Activated CD8-positive, alpha-beta memory T cell treated with anti-CD3 and anti-CD28 coated beads, Interleukin-2, amount 50 U/mL, for 1 hour (primary cell): Measurements from ENCODE around the gene YY1.
A peak's percentile ranks its signal among the peaks of the same experiment; 100 is the strongest.
"Not testable (repeated sequence)": the region's sequence is repeated elsewhere in the genome, so short reads cannot be mapped to it uniquely, and the experiment has no call there.

Experiments used
- DNase-seq: peaks from one replicate; pipeline ENCODE4 v3.0.0-alpha.2; 2020; ENCODE audit errors: extremely low read depth

Gene YY1

DNA sequence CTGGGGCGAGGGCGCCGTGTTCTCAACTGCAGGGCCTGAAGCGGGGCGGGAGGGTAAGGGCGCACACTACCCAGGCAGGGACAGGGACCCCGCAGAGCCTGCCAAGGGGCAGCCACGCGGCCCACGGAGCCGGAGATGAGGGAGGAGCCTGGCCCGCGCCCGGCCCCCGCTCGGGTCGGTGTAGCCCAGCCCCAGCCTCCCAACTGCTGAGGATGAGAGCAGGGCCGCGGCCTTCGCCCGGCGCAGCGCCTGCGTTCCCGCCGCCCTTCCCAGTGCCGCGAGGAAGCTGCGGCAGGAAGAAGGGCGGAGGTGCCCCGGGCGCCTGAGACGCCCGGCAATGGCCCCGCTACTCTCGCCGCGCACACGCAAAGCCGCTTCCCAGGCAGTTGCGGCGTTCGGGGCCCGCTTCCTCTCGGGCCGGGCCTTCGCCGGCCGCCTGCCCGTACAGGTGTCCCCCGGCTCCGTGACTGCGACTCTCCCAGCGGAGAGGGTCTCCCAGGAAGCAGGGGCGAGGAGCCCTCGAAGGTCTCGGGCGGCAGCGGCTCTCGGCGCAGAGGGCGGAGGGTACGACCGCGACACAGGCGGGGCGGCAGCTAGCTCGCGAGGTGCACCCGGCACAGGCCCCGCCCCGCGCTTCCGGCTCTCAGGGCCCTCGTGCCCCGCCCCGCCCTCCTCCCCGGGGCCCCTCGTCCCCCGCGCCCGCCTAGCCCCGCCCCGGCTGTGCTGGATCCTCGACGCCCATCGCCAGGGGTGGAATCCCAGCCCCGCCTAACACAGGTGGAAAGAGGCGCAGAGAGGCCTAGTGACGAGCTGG lies 24.8 kb upstream of the YY1 start:
- DNase-seq: peak; percentile 69

DNA sequence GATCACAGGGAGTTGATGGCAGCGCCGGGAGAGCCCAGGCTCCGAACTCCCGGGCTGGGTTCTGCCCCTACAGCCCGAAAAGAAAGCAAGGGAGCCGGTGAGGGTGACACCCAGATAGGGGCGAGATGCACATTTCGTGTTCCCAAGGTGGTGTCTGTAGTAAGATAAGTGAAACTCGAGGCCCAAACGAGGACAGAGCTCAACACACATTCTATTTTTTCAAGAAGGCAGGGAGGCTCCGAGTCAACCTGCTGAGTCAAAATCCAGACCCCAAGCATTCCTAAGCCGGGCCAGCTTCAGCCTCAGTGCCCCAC lies 24.2 kb upstream of the YY1 start:
- DNase-seq: no peak

DNA sequence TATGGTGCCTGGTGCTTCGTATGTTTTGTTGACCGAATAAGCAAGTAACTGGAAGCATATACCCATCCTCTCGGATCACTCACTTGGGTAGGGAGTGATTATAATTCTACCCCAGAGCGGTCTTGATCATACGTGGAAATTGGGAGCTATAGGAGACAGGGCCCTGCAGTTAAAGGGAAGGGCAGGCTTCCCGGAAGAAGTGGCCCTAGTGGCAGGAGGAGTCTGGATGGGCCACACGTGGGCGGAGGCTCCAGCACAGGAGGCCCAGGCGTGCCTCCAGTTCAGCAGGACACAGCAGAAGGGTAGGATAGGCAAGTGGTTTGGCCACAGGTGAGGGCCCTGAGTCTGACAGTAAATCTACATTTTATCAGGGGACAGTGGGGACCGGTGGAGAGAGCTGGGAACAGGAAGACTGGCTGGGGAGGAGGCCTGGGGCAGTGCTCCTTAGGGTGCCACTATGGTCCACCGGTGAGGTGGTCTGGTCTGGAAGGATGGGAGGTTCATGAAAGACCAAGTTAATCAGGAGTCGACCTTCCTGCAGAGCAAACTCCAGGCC lies 23.5 kb upstream of the YY1 start:
- DNase-seq: no peak

DNA sequence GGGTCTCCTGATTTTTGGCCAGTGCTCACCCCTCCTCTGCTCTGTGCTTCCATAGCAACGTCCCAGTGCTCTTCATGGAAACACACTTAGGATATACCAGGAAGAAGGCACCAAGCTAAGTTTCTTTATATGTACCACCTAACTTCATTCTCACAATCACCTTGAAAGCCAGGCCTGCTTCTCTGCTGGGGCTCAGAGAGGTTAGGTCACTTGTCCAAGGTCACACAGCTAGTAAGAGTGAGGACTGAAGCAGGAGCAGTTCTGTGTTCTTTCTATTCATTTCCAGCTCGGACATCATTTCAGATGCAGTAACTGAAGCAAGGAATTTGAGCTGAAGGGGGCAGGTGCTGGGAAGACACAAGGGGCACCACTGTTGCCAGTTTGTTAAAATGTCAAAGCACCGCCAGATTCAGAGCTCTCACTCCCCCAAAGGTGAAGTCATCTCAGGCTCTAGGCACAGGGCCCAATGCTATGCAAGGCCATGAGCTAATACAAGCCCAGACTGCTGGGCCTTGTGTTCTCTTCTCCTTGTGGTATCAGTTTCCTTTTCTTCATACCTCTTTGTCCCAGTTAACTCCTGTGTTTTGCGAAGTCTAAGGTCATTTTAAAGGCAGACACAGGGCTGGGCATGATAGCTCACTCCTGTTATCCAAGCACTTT lies 19.7 kb upstream of the YY1 start:
- no peak for DNase-seq

DNA sequence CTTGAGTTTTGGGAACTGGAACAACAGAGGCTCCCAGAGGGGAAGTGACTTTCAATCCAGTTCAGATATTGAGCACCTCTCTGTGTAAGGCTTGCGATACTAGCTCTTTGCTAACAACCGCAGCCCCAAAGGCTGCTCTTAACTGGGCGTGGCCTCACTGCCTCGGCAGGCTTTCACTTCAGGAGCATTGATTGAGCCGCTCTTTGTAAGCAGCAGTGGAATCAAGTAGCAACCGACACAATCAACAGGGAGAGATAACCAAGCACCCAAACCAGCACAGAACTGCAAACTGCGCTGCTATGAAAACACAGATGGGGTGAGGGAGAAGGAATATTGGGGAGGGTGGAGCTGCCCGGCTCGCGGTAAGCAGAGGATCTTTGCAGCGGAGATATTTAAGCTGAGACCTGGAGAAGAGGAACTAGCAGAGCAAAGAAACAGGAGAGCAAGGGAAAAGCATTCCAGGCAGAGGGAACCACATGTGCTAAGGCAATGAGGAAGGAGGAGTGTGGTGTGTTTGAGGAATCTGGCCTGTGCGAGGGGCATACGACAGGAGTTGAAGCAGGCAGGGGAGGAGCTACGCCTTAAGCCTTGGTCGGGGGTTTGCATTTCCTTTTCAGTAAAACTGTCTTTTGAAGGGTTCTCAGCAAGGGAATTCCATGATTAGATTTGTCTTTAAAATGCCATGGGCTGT lies 17.3 kb upstream of the YY1 start:
- DNase-seq: no peak

DNA sequence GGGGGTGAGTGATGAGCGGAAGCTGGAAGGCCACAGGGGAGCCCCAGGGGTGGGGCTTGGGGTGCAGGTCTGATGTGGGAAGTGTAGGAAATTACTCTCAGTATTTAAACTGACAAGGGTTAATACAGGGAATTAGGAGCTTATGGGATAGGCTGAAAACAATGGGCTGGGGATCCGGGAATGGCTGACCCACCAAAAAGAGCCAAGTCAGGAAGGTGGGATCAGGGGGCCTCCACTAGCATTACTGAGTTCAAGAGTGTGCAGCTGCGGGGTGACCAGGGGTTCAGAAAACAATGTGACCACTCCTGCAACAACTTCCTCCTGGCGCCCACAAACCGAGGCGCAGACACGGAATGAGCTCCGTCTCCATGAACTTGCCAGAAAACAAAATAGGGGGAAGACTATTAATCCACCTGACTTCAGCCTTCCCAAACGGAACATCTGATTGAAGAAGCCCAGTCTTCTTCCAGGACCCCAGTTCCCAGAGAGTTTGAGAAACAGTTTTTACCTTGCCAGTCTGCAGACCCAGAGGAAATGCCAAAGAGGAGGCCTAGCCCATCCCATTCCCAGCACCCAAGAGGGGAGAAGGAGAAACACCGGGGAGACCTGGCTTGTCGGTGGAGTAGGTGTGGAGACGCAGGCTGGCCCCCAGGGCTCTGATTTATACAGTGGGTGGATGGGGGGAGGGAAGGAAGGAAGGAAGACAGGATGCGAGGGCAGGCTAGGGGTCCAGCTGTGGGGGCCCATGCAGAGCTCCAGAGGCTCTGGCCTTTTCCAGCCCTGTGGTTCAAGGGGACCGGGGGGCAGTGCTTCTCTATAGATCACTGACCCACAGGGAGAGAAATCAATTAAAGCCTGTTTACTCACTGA lies 16.5 kb upstream of the YY1 start:
- DNase-seq: no peak

DNA sequence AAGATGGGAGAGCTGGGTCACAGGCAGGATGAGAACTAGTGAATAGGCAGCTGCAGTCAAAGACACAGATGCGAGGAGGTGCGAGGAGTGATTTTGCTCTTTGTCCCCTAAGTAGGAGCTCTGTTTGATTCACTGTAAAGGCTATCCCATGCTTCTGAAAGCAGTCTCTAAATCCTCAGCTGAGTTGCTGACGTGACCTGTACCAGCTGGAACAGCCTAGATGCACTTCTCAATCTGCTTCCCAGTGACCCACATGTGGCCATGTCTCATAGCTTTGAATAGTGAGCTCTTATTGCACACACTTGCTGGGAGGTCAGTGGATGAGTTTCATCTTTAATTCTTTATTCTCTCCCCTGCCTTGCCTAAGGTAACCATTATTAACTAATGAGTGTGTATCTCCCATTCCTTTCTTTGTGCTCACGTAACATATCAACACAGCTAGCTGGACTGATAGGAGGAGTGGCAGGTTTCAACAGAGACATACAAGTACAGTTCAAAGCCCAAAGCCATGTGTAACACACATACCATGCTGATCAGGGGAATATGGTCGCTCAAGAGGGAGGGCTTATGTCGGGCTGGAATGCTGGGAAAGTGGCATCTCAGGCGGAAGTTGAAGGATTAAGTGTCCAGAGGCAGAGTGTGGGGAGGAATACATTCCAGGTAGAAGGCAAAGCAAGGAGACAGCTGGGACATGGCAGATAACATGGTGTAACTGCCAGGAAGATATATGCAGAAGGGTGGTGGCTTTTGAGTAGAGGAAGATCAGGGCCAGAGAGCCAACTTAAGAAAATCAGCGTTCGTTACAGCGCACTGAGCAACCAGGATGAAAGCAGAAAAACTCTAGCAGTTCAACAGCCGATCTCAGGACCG lies 15.4 kb upstream of the YY1 start:
- DNase-seq: no peak

DNA sequence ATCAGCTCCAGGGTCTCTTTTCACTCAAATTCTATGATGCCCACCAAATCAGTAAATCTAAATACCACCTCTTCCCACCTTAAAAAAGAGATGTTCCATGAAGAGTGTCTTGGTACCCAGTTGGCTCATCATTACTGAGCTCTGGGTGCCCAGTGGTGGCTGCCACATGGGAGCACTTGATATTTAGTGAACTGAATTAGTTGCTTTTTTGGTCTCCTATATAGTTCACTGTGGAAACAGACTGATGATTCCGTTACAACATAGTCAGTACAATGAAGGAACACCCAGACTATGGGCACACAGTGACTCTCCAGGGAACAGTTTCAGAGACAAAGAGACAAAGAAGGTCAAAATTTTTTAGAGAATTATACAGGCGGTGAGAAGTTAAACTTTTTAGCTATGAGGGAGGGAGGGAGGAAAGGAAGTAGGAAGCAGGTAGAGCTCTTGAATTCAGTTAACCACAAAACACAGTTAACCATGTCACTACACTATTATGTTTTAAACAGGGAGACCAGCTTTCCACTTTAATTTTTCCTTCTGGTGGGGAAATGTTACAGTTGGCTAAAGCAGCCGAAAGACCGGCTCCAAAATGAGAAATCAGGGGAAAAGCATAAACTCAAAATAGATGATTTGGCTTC lies 14.6 kb upstream of the YY1 start:
- no peak for DNase-seq

DNA sequence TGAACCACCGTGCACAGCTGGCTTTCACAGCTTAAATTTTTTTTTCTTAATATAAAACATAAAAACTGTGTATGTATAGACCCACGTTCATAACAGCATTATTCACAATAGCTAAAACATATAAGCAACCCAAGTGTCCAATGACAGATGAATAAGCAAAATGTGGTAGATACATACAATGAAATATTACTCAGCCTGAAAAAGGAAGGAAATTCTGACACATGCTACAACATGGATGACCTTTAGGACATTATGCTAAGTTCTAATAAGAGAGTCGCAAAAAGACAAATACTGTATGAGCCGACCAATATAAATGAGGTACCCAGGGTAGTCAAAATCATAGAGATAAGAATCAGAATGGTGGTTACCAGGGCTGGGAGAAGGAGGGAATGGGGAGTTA lies 13.8 kb upstream of the YY1 start:
- no peak for DNase-seq

DNA sequence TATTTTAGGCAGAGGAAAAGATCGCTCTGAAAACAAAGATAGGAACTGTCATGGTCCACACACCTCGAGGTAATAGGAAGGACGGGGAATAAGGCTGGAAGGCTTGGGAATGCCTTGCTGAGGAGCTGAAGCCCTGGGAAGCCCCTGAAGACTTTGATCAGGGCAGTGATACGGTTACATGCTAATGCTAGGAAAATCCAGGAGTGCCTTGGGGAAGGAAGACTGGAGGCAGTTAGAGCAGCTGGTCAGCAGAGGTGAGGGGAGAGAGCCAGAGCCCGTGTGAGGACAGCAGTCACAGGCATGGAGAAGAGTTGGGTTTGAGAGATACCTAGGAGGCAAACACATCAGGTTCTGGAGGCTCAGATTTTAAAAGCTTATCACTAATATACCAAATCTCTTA lies 8.6 kb upstream of the YY1 start:
- no peak for DNase-seq

DNA sequence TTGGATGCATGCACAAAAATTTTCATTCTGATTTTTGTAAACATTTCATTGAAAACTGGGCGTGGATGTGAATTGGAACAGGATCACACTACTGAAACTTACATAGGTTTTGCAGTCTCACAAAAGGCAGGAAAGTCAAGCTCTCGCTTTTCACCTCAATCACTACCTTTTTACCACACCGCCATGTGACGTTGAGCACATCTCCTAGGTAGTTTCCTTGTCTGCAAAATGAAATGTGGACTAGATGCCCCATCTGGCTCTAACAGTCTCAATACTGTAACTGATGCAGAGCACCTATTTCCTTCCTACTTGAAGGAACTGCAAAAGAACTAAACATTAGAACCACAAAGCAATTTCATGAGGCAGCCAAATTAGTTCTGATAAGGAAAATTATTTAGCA lies 4.4 kb upstream of the YY1 start:
- no peak for DNase-seq

DNA sequence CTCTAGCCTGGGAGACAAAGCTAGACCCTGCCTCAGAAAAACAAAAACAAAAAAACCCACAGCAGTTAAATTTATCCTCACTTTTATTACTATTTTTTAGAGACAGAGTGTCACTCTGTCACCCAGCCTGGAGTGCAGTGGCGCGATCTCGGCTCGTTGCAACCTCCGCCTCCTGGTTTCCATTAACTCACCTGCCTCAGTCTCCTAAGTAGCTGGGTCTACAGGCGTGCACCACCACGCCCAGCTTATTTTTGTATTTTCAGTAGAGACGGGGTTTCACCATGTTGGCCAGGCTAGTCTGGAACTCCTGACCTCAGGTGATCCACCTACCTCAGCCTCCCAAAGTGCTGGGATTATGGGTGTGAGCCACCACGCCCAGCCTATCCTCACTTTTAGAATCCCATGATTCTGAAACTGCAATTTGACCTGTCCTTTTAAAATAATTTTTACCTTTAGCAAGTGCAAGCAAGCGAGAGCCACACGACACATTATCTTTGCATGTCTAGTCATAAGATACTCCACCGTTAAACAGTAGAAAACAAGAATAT lies 2.6 kb upstream of the YY1 start:
- DNase-seq: not testable (repeated sequence)

DNA sequence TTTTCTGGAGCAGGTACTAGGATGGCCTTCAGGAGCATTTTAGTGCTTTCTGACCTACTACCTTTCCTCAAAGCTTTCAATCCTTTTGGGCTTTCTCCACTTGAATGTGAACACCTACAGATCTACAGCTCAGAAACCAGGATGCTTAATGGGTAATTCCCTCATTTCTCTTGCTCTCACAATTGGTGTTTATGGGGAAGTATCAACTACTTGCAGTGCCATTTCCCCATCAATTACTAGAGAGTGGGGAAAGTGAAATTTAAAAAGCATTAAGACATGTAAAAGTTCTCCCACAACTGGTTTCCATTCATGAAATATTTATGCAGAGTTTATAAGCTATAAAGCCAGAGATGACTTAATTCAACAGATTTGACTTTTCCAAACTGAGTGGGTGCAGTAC lies 2.1 kb upstream of the YY1 start:
- DNase-seq: no peak

DNA sequence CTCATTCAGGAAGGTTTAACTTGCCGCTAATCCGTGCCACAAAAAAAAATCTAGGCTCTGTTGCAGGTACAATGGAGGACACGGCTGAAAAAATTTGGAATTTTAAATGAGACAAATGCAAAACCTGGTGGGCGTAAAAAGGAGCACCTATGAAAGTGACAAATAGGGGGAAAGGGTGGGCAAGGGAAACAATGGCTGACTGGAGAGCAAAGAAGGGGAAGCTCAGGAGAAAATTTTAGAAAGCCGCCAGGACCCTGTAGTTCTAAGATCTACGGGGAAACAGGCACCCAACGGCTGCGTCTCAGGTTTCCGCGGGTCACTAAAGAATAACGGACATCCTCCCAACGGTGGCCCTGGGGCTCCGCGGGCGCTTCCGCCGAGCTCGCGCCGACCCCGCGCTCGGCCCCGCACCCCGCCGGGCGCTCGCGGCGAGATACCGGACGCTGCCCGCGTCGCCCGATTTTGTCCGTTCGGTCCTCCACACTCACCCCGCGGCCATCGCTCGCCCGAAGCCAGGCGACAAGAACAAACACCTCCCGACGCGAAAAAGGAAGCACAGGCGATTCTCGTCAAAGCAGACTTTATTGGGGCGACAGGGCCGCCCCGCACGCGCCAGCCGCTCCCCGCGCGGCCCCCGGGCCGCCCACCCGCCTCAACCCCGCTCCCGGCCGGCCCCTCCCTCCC lies 1.1 kb upstream of the YY1 start:
- no peak for DNase-seq

DNA sequence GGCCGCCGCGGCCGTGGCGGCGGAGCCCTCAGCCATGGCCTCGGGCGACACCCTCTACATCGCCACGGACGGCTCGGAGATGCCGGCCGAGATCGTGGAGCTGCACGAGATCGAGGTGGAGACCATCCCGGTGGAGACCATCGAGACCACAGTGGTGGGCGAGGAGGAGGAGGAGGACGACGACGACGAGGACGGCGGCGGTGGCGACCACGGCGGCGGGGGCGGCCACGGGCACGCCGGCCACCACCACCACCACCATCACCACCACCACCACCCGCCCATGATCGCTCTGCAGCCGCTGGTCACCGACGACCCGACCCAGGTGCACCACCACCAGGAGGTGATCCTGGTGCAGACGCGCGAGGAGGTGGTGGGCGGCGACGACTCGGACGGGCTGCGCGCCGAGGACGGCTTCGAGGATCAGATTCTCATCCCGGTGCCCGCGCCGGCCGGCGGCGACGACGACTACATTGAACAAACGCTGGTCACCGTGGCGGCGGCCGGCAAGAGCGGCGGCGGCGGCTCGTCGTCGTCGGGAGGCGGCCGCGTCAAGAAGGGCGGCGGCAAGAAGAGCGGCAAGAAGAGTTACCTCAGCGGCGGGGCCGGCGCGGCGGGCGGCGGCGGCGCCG lies 381 bp downstream of the YY1 start:
- no peak for DNase-seq

DNA sequence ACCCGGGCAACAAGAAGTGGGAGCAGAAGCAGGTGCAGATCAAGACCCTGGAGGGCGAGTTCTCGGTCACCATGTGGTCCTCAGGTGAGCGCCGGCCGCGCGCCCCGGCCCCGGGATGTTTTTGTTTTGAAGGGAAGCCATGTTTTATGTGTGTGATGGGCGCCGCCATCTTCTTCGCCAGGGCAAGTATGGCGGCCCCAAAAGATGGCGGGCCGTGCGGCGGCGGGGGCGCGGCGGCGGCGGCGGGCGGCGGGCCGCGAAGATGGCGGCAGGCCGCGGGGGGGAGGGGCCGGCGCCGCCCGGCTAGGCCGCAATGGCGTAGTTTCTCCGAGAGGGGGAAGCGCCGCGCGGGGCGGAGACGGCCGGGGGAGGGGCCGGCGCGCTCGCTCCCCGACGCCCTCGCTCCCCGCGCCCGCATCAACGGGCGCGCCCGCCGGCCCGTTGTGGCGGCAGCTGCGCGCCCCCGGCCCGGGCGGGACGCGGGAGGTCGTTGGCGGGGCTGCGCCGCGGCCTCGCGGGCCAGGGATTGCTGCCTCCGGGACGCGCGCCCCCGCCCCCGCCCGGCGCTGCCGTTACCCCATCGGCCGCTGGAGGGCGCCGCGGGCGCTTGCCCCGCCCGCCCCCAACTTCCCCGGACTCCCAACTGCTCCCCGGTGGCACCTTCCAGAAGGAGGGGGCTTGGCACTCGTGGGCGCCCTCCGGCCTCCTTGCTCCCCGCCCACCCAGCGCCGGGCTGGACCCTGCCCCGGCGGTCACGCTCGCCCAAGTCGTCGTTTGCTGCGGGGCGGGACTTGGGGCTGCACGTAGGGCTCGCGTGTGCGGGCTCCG lies 1.1 kb downstream of the YY1 start:
- peak; percentile 47 for DNase-seq

DNA sequence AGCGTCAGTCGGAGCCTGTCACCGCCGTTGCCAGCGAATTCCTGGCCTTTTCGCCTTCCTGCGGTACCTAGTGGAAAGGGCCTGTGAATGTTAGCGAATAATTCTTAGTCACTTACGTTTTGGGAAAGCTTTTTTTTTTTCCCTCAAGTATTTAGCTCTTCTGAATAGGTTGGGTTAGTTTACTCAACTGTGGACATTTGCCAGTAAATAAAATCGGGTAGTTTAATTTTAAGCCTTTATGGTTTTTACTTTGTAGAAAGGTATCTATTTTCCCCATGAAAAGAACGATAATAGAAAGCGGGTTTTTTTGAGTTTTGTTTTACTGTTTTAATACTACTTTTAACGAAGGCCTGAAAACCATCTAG lies 1.7 kb downstream of the YY1 start:
- no peak for DNase-seq

DNA sequence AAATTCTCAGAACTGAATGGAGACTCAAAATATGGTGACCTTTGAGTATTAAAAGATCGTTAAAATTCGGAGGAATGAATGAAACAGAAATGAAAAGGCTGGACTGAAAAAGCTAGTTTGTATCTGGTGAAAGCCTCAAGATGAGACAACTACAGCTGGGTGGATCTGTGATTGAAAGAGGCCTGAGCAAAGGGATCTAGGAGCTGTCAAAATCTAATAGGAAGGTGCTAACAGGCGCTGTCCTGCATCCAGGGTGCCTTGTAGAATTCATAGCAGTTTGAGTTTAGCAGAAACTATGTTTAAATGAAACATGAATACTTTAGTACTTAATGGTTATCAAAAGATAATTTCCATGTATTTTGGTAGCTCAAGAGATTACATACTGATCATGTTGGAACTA lies 2.3 kb downstream of the YY1 start:
- DNase-seq: no peak
